ENCODE data around the gene DNAJC5. TPM values are rescaled to one million over a fixed set of nuclear protein-coding genes. Genes with fewer than 3 reads are reported as not detected.

The DNAJC5 gene
- total RNA-seq (2021; fragmentation: NEBNext Ultra II Directional; extraction: Animal tissue kit (Norgen Biotek cat#: 25700)) (31.2 and 32.8 TPM in 2 replicates), polyA plus RNA-seq (2011; rRNA removed) (19.2 and 25.0 TPM in 2 replicates), polyA minus RNA-seq (2011; rRNA and poly(A)+ RNA removed) (25.3 and 25.7 TPM in 2 replicates)
- polyA plus RNA-seq (2011; cell fraction: cytosol; rRNA removed) = 22.5 TPM
- 27.7 TPM for polyA plus RNA-seq (2011; cell fraction: nucleus; rRNA removed)
- 21.6 to 26.2 TPM (median 23.4 TPM) in 4 replicates for polyA plus RNA-seq (2012, experiment 1 of 2)
- 21.6 TPM for polyA plus RNA-seq (2012, experiment 2 of 2)
- polyA plus RNA-seq (2013, experiment 1 of 2) = 15.5 TPM
- polyA plus RNA-seq (2013, experiment 2 of 2) = 16.2 TPM
- polyA minus RNA-seq (2011; cell fraction: cytosol; rRNA and poly(A)+ RNA removed) = 19.9 TPM
- 13.3 TPM for polyA minus RNA-seq (2011; cell fraction: nucleus; rRNA and poly(A)+ RNA removed)
- long read RNA-seq, experiment 1, full-length matches to known transcripts = 4 of 24 reads
- long read RNA-seq, experiment 1, partial matches to known transcripts = 3 of 24 reads
- long read RNA-seq, experiment 1, other reads (novel, unspliced or antisense) = 17 of 24 reads
- long read RNA-seq, experiment 2, partial matches to known transcripts = 0 of 4 reads
- long read RNA-seq, experiment 2, other reads (novel, unspliced or antisense) = 4 of 4 reads

GRCh38 chr20:63894358-63895201 is at the start of gene DNAJC5:
DNAJC5 (plus strand) TSS chr20:63895126; CDS start chr20:63928346, 33,220 bp downstream.
- Histone ChIP-seq H3K9me3 (ENCODE audit: insufficient read depth in 2 of 2, low read depth in 1 of 2, low read length in 1 of 2) (no peaks in the 10 kb centered on the region), H2AFZ (ENCODE audit: low read length) (peak within 1 kb of the TSS; percentile 73; the same call in 1 of the 2 replicates), H3K27me3 (replicated peaks in 1 of 4; ENCODE audit: control insufficient read depth in 3 of 4, extremely low read depth in 1 of 4, insufficient read depth in 3 of 4, low read length in 3 of 4) (no peaks in the 10 kb centered on the region), H4K20me1 (replicated peaks in 1 of 2; ENCODE audit: control insufficient read depth in 1 of 2, insufficient read depth in 2 of 2, low read length in 2 of 2) (peaks cover 10 to 18% of the 10 kb centered on the region in 2 experiments), H3K79me1 (ENCODE audit: low read depth, low read length) (peaks cover 18% of the 10 kb centered on the region; the same call in 1 of the 2 replicates), H3K4me2 (ENCODE audit: insufficient read depth in 1 of 2, low read depth in 2 of 2, low read length in 2 of 2) (peak within 1 kb of the TSS; percentile 67 to 80), H3K18ac (ENCODE audit: extremely low read depth, low read length) (no peak within 1 kb of the TSS), H4K91ac (replicated peaks; ENCODE audit: insufficient read length, low read length) (no peak within 1 kb of the TSS), H2AK5ac (ENCODE audit: low read depth, low read length) (no peak within 1 kb of the TSS), H2BK5ac (ENCODE audit: low read depth, low read length) (no peak within 1 kb of the TSS), H3K4me1 (replicated peaks in 1 of 4; ENCODE audit: control insufficient read depth in 3 of 4, insufficient read depth in 4 of 4, low read length in 3 of 4) (peaks cover 0 to 6% (median 4%) of the 10 kb centered on the region in 4 experiments; a peak in 4 of 7 replicates), H3K23me2 (ENCODE audit: low read depth, low read length) (peaks cover 3% of the 10 kb centered on the region; the same call in 1 of the 2 replicates), H3K9ac (replicated peaks in 1 of 4; ENCODE audit: extremely low read depth in 1 of 4, low read depth in 3 of 4, low read length in 3 of 4) (peak within 1 kb of the TSS; percentile 14 to 71 (median 42); a peak in 6 of 7 replicates), H2BK120ac (replicated peaks; ENCODE audit: low read depth, low read length) (no peak within 1 kb of the TSS), H3K27ac (ENCODE audit: low read depth, low read length) (no peak within 1 kb of the TSS), H3K4me3 (ENCODE audit: extremely low read depth in 1 of 4, insufficient read depth in 2 of 4, low read depth in 3 of 4, low read length in 4 of 4) (peak within 1 kb of the TSS; percentile 57 to 85 (median 60)), H3K79me2 (ENCODE audit: control insufficient read depth in 1 of 2, insufficient read depth in 2 of 2, low read length in 2 of 2) (peaks cover 3 to 36% of the 10 kb centered on the region in 2 experiments; a peak in 2 of 4 replicates), H2BK20ac (ENCODE audit: low read length) (no peak within 1 kb of the TSS), H3K14ac (ENCODE audit: insufficient read length) (no peak within 1 kb of the TSS), H3K36me3 (ENCODE audit: control insufficient read depth in 2 of 4, insufficient read depth in 4 of 4, low read length in 3 of 4) (peaks cover 4 to 11% (median 5%) of the 10 kb centered on the region in 4 experiments), H4K5ac (ENCODE audit: insufficient read length, low read depth, low read length) (no peak within 1 kb of the TSS), H2BK15ac (ENCODE audit: low read length) (no peak within 1 kb of the TSS), H4K8ac (ENCODE audit: extremely low read depth, insufficient read depth, low read length) (peak within 1 kb of the TSS; percentile 40; the same call in 1 of the 2 replicates), H3K4ac (replicated peaks; ENCODE audit: insufficient read length, low read depth, low read length) (no peak within 1 kb of the TSS), H3K56ac (replicated peaks; ENCODE audit: insufficient read length, low read depth, low read length) (no peak within 1 kb of the TSS), H3K23ac (ENCODE audit: insufficient read length) (no peak within 1 kb of the TSS), H2BK12ac (ENCODE audit: low read depth, low read length) (no peak within 1 kb of the TSS)
- CTCF ChIA-PET (ENCODE audit: partially characterized antibody) = interaction anchor here (0.8 to 4.5 kb wide), 7 partner anchors 13 to 251 kb away, joined by 3 to 12 read pairs (median 3); no protein-coding TSS in a partner anchor
- FAIRE-seq (no peak), DNase-seq (ENCODE audit: low read depth in 1 of 2, low spot score in 2 of 2) (peak; percentile 78 to 99)
- POLR2A ChIA-PET (ENCODE audit: partially characterized antibody) = interaction anchor here (0.8 to 4.5 kb wide), 7 partner anchors 12 to 198 kb away, joined by 3 to 23 read pairs (median 4); partner anchors contain the start of genes TNFRSF6B and TPD52L2
- WGBS, 2 experiments (ENCODE audit: extremely low coverage in 1 of 2, insufficient coverage in 1 of 2, insufficient read length in 1 of 2, insufficient replicate concordance in 2 of 2, low coverage in 1 of 2, low lambda C conversion rate in 2 of 2, missing lambda C conversion rate in 1 of 2) = 6% methylated on average over 52 of the region's 82 CpGs; no CpG with 5 or more reads in 1 of the 2 experiments
- TF ChIP-seq MAX (IDR thresholded peaks at IDR 0.05) = peak; percentile 72
- TF ChIP-seq NRF1 (IDR thresholded peaks at IDR 0.05; ENCODE audit: low read depth, low read length) = peak; percentile 87
- TF ChIP-seq HDAC2 (IDR thresholded peaks at IDR 0.05; ENCODE audit: borderline replicate concordance in 1 of 2, low read depth in 2 of 2, low read length in 2 of 2) = peak; percentile 75 to 99; a peak in 2 of 4 replicates
- TF ChIP-seq CTBP2 (IDR thresholded peaks at IDR 0.05; ENCODE audit: borderline replicate concordance, insufficient read depth, insufficient read length, low read length) = no peak
- peak; percentile 75 for TF ChIP-seq SP1 (IDR thresholded peaks at IDR 0.05; ENCODE audit: low read depth, low read length)
- TF ChIP-seq SP4 (IDR thresholded peaks at IDR 0.05; ENCODE audit: low read length) = peak; percentile 61; the same call in 1 of the 2 replicates
- no peak; a peak in 1 of 3 replicates for TF ChIP-seq EP300 (IDR thresholded peaks at IDR 0.05; ENCODE audit: borderline replicate concordance in 1 of 2, low read depth in 2 of 2, low read length in 2 of 2)

Data from H1 (cell line).